Myocyte (in vitro differentiated cells): ENCODE results near the gene WBP11. TPM values are rescaled to one million over a fixed set of nuclear protein-coding genes. Genes with fewer than 3 reads are reported as not detected.

ENCODE experiments used
- total RNA-seq: library from RNA; depleted of rRNA; stranded (reverse); fragments of >200 nt; gene quantifications from 2 replicates; pipeline ENCODE4 v1.2.3, GENCODE V29; 2014

WBP11 gene
- total RNA-seq, 1 donor from 2014 or later, result 26.5 TPM

Other genes starting within 250 kb of the WBP11 start
- 0.19 and 0.21 TPM in 2 replicates for gene PLBD1, start 235.6 kb downstream of the WBP11 start, total RNA-seq
- gene GUCY2C, start 106.9 kb downstream of the WBP11 start, total RNA-seq, result not detected in 2 replicates
- gene C12orf60, start 192 bp upstream of the WBP11 start, total RNA-seq, result 1.5 and 1.8 TPM in 2 replicates
- gene SMCO3, start 10.7 kb upstream of the WBP11 start, total RNA-seq, result not detected in 2 replicates
- gene ART4, start 40.0 kb upstream of the WBP11 start, total RNA-seq, result not detected in 2 replicates
- not detected in 2 replicates for gene MGP, start 82.4 kb upstream of the WBP11 start, total RNA-seq
- gene ERP27, start 135.1 kb upstream of the WBP11 start, total RNA-seq, result 0.47 TPM in 1 of 2 replicates, not detected in the other
- 0.47 TPM in 1 of 2 replicates, not detected in the other for gene ARHGDIB, start 158.1 kb upstream of the WBP11 start, total RNA-seq
- not detected in 2 replicates for gene PDE6H, start 169.6 kb upstream of the WBP11 start, total RNA-seq